Pulmonary artery endothelial cell (primary cell): ENCODE data around the gene NDUFB10. TPM values are rescaled to one million over a fixed set of nuclear protein-coding genes. Genes with fewer than 3 reads are reported as not detected.
"Not testable (repeated sequence)": the region's sequence is repeated elsewhere in the genome, so short reads cannot be mapped to it uniquely, and the experiment has no call there.

Experiments
- DNase-seq: peaks from one replicate; pipeline ENCODE4 v3.0.0-alpha.2; 2011; ENCODE audit warnings: low read depth, low spot score
- total RNA-seq: library from RNA; depleted of rRNA; stranded (reverse); fragments of >200 nt; gene quantifications from 2 replicates; pipeline ENCODE4 v1.2.3, GENCODE V29; 2014

NDUFB10 gene
- total RNA-seq, 1 donor from 2014 or later, result 200 TPM

DNA sequence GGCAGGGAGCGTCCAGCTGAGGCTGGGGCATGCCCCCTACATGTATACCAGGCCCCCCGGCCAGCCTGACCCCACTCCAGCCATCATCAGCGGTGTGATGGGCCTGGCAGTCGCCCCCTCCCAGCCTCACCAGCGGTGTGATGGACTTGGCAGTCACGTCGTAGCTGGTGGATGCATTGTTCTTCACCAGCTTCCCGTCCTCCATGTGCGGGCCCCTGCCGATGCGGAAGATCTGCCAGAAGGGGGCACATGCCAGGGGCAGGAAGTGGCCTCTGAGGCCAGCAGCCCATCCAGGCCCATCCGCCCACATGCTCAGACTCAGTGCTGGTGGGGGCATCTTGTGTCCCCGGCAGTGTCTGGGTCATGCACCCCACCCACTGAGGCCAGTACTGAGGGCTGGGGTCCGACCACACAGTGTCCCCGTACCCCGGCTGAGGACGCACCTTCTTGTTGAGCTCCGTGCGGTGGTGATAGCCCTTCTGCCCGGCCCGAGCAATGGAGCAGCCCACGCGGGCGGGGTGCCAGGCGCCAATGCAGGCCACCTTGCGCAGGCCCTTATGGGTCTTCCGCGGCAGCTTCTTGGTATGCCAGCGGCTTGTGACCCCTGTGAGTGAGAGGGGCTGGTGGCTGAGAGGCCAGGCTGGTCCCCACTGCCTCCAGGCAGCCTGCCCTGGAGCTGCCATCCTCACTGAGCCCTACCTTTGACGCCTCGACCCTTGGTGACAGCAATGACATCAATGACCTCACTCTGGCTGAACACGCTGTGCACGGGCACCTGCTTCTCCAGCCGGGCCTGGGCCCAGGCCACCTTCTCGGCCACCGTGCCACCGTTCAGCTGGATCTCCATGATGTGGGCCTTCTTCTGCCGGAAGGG is 12.6 kb upstream of the NDUFB10 start:
- no peak for DNase-seq

DNA sequence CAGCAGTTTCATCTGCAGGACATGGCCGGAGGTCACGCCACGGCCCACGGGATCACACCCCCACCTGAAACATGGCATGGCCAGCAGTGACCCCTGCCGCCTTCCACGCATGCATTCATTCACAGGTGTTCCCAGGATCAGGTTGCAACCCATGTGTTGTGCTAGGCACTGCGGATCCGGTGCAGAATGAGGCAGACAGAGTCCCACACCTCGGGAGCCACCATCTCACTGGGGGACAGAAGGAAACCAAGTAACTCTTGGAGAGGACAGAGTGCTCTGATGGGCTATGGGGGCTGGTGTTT is 12.0 kb upstream of the NDUFB10 start:
- DNase-seq, result no peak

DNA sequence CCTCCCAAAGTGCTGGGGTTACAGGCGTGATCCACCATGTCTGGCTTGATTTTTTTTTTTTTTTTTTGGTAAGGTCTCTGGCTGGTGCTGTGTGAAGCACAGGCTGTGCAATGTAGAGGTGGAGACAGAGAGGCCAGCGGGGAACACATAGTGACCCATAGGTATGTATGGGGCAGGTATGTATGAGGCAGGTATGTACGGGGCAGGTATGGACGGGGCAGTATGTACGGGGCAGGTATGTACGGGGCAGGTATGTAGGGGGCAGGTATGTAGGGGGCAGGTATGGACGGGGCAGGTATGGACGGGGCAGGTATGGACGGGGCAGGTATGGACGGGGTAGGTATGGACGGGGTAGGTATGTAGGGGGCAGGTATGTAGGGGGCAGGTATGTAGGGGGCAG is 9.8 kb upstream of the NDUFB10 start:
- no peak for DNase-seq

DNA sequence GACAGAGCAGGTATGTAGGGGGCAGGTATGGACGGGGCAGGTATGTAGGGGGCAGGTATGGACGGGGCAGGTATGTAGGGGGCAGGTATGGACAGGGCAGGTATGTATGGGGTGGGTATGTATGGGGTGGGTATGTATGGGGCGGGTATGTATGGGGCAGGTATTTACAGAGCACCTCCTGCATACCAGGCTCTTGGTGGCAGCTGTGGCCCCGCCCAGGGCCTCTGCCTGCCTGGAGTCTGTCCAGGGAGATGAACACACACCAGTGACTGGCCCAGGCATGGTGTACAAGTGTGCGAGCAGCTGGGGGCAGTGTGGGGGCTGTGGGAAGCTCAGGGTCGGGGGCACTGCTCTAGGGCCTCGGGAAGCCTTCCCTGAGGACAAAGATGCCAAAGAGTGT is 9.3 kb upstream of the NDUFB10 start:
- no peak for DNase-seq

DNA sequence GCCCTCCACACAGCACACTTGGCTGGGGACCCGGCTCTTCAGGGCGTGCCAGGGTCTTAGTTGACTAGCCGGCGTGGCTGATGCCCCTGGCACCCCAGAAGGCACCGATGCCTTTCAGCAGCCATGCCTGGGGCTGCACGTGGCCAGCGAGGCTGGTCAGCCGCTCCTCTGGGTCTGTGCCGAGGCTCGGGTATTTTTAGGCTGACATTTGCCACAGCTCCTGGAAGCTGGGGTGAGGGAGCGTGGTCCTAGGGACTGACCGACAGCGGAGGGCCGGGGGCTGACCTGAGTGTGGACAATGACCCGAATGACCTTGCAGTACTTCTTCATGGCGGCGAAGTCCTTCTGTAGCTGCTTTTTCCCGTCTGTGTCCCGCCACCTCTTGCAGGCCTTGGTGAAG is 8.8 kb upstream of the NDUFB10 start:
- no peak for DNase-seq

DNA sequence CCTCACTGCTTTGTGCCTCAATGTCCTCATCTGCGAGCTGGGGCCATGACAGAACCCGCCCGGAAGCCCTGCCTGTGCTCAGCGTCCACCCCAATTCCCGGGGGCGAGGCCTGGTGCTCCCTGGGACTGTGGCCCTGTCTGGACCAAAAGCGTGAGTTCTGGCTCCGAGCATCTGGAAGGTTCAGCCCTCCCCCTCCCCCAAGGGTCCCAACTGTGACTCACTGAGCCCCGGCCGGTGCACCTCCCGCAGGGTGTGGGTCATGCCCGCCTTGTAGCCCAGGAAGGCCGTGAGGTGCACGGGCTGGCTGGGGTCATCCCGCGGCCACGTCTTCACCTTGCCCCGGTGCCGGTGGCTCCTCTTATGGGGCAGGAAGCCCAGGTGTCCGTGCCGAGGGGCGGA is 5.6 kb upstream of the NDUFB10 start:
- no peak for DNase-seq

DNA sequence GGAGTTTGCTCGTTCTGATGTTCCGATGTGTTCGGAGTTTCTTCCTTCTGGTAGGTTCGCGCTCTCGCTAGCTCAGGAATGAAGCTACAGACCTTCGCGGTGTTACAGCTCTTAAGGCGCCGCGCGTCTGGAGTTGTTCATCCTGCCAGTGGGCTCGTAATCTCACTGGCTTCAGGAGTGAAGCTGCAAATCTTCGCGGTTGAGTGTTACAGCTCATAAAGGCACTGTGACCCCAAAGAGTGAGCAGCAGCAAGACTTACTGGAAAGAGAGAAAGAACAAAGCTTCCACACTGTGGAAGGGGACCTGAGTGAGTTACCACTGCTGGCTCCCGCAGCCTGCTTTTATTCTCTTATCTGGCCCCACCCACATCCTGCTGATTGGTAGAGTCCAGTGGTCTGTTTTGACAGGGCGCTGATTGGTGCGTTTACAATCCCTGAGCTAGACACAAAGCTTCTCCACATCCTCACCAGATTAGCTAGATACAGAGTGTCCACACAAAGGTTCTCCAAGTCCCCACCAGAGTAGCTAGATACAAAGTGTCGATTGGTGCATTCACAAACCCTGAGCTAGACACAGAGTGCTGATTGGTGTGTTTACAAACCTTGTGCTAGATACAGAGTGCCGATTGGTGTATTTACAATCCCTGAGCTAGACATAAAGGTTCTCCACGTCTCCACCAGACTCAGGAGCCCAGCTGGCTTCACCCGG is 1.8 kb upstream of the NDUFB10 start:
- not testable (repeated sequence) for DNase-seq

DNA sequence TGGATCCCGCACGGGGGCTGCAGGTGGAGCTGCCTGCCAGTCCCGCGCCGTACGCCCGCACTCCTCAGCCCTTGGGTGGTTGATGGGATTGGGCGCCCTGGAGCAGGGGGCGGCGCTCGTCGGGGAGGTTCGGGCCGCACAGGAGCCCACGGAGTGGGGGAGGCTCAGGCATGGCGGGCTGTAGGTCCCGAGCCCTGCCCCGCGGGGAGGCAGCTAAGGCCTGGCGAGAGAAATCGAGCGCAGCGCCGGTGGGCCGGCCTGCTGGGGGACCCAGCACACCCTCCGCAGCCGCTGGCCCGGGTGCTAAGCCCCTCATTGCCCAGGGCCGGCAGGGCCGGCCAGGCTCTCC is 1.2 kb upstream of the NDUFB10 start:
- not testable (repeated sequence) for DNase-seq

DNA sequence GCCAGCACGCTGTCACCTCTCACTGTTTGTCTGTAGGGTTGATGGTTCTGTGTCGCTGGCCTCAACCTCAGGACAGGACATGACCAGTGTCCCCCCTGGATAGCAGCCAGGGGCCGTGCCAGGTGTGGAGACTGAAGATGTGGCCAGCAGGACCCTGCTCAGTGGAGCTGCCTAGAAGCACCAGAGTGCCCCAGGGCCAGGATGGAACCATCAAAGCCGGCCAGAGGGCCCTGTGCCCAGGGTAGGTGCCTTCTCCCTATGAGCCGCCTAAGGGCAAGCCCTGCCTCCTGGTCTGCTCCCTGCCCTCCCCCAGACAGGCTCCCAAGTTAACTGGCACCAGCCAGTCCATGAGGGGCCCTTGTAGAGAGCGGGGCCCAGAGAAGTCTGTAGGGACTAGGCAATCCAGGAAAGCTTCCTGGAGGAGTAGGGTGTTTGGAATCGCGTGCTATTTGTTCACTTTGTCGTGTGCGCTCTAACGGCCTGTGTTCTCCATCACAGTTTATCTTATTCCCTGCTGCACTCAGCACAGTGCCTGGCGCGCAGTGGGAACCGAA is 546 bp upstream of the NDUFB10 start:
- DNase-seq, result no peak

DNA sequence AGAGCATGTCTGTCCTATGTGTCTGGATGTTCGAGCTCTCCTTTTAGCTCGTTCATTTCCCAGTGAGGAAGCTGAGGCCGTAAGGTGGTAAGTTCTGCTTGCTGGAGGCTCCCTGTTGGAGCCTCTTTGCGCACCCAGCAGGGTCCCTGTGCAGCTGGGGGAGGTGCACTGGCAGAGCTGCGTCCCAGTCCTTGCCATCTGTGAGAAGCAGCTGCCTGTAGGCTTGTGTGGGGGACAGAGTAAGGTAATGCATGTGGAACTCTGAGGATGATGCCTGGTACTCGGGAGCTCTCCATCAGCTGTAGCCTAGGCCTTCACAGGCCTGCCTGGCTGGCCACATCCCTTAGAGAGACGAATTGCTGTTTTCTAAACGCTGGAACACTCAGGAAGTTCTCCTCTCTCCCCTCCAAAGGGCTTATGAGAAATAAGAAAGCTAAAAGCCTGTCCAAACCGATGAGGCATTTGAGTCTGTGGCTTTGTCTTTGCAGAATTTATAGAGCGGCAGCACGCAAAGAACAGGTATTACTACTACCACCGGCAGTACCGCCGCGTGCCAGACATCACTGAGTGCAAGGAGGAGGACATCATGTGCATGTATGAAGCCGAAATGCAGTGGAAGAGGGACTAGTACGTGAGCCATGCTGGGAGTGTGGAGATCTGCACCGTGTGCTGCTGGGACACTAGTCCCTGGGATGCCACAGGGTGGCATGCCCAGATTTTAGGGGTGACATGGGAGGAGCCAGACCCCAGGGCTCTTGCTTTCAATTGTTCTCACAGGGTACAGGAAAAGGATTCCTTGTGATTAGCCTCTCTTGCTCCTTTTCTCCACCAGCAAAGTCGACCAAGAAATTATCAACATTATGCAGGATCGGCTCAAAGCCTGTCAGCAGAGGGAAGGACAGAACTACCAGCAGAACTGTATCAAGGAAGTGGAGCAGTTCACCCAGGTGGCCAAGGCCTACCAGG is 1.6 kb downstream of the NDUFB10 start:
- DNase-seq, result no peak

DNA sequence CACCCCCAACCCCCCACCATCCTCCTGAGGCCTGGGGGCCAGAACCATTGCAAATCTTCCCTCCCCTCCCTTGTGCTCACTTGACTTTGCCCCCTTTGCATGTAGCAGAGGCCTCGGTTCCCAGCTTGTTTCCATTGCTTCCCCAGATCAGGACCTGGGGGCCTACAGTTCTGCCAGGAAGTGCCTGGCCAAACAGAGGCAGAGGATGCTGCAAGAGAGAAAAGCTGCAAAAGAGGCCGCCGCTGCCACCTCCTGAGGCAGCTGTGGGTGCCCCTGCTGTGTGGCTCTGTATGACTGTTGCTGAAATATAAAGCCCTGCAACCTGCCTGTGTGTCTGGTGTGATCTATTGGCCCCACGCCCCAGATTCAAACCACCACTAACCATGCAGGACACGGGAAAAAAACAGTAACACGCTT is 2.3 kb downstream of the NDUFB10 start:
- no peak for DNase-seq

DNA sequence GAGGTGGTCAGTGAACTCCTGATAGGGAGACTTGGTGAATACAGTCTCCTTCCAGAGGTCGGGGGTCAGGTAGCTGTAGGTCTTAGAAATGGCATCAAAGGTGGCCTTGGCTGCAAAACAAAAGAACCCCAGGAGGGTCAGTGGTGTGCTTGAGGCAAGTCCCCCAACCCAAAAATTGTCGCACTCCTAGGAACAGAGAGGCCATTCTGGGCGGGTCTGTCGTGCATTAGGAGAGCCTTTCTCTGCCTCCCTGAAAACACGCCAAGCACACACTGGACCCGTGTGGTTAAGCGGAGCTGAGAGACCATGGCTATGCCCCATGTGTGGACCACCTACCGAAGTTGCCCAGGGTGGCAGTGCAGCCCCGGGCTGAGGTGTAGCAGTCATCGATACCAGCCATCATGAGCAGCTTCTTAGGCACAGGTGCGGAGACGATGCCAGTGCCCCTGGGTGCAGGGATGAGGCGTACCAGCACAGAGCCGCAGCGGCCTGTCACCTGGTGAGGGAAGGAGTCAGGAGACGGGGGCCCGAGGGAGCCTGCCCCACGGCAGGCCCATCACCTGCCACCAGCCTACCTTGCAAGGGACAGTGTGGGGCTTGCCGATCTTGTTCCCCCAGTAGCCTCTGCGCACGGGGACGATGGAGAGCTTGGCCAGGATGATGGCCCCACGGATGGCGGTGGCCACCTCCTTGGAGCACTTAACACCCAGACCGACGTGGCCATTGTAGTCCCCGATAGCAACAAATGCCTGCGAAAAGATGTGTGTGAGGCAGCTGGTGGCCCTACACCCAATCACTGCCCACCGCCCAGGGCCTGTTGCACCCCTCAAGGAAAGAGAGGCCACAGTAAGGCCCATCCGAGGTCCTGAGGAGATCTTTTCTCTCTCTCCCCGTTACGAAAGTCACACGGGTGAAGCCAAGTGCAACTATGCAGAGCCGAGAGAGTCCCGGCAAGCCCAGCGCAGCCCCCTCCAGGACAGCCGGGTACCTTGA is 3.1 kb downstream of the NDUFB10 start:
- not testable (repeated sequence) for DNase-seq

DNA sequence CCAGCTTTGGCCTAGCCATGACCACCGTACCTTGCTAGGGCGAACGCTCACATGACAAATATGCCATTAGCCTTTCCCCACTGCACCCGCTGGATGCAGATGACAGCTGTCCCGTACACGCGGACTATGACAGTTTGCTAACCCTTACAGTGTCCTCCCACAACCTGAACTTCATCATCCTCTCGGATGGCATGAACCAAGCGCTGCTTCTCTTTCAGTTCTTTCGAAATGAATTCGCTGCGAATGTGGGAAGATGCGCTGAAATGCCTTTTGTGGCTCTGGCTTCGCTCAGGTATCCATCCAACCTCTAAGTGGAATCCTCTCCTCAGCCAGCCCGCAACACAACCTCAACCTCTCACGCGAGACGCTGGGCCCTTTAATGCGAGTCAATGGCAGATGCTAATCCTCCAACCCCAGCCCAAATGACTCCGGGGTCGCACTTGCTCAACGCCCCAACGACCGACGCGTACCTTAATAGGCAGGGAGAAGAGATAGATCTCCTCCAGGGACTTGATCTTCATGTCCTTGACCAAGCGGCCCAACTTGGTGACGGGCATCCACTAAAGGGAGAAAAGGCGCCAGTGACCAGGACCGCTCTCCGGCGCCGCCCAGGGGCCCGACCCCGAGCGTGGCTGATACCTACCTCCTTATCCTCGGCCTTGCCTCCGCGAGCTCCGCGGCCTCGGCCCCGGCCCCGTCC is 4.6 kb downstream of the NDUFB10 start:
- DNase-seq, result no peak

DNA sequence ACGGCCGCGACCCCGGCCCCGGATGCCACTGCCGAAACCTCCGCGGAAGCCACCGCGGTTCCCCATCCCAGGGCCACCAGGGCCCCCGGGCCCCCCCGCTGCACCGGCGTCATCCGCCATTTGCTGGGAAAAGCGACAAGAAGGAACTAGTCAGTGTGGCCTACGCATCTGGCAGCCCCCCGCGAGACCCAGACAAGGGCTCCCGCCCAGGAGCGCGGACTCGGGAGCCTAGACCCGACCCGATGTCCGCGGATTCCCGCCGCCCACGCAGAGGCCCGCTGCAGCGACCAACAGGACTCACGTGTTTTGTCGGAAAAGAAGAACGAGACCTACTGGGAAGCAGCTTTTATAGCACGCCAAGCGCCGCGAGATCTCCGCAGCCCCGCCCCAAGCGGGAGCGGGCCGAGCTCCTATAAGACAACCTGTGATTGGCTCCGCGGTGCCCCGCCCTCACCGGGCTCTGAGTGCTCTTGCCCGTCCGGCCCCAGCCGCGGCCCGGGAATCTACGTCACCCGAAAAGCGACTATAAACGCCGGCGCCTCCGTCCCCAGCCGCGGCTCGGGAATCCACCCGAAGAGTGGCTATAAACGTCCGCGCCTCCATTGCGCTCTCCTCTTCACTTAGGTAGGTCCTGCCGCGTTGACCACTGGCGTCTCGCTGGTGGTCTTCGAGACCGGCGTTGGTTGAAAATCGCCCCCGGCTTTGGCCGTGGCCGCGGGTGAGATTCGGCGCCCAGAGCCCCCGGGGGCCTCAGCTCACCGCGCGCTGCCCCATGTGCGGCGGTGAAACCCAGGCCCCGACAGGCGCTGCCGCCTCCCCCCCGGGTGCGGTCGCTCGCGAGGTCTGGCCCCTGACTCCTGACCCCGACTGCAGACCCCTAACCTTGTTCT is 5.4 kb downstream of the NDUFB10 start, which contains the start of gene RPS2:
TSS of gene RPS2 (minus strand) at position 321 of the 890 bp plus-strand sequence. CDS start at position 120, 201 bp downstream.
- peak; percentile 97 for DNase-seq

DNA sequence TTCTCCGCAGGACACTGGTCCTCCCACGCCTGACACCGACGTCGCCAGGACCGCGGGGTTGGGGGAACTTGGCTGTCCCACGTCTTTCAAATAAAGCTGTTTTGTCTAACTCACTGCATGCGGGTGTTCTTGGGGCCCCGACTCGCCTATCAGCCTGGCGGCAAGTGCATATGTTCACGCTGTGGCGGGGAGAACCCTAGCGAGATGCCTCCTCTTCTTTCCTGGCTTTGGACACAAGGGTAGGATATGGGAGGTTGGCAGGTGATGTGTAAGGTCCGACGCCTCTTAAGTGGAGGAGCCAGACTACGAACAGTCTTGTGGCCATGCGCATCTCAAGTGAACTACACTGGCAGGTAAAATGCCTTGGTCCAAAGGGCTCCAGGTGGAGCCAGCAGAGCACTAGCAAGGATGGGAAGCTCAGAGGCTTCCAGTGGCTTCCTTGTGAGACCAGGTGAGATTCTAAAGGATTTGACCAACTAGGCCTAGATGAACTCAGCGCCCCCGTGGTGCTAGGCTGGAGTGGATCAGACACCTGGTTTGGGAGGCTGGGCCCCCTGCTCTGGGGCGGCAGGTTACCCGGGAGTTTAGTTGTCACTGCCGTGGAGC is 6.2 kb downstream of the NDUFB10 start:
- DNase-seq, result no peak

DNA sequence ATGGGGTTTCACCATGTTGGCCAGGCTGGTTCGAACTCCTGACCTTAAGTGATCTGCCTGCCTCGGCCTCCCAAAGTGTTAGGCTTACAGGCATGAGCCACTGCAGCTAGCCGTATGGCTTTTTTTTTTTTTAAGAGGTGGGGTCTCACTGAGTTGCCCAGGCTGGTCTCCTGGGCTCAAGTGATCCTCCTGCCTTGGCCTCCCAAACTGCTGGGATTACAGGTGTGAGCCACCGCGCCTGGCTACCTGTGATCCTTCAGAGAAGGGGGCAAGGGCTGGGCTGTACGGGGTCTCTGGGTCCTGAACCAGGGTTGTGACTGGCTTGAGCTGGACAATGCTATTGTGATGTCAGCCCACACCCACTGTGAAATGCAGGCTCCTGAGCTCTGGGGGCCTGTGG is 7.1 kb downstream of the NDUFB10 start, which contains the start of gene RNF151:
TSS of gene RNF151 (plus strand) at position 397 of the 400 bp plus-strand sequence. CDS start 26 bp downstream, outside the sequence.
- no peak for DNase-seq

DNA sequence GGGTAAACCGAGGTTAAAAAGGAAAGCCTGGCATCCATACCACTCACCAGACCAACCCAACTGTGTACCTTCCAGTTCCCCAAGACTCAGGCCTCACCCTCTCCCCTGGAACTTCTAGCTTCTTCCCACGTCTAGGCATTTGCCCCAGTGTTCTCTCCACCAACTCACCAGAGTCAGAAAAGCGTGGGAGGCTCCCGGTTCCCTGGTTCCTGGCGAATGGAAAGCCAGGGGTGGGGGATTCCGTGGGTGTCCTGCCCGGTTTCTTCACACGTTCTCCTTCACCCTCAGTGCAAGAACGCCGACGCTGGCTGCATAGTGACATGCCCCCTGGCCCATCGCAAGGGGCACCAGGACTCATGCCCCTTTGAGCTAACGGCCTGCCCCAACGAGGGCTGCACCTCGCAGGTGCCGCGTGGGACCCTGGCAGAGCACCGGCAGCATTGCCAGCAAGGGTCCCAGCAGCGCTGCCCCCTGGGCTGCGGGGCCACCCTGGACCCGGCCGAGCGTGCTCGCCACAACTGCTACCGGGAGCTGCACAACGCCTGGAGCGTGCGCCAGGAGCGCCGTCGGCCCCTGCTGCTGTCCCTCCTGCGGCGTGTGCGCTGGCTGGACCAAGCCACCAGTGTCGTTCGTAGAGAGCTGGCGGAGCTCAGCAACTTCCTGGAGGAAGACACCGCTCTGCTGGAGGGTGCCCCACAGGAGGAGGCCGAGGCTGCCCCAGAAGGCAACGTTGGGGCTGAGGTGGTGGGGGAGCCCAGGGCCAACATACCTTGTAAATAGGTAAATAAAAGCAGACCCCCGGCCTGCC is 9.0 kb downstream of the NDUFB10 start:
- DNase-seq, result no peak
